HUES6 (cell line): ENCODE results near the gene ARHGAP4.
A peak's percentile ranks its signal among the peaks of the same experiment; 100 is the strongest.

Source experiments
- H3K27ac ChIP-seq: 2 replicates; pipeline ENCODE4 v1.7.0; 2013; ENCODE audit warnings: low read depth, mild to moderate bottlenecking, low read length, inconsistent platforms
- H3K27me3 ChIP-seq: 2 replicates; pipeline ENCODE4 v1.6.1; 2013; ENCODE audit warnings: low read length; ENCODE audit not compliant: control insufficient read depth, insufficient read depth
- H3K36me3 ChIP-seq: 2 replicates; pipeline ENCODE4 v1.6.1; 2013; ENCODE audit warnings: low read length; ENCODE audit not compliant: control insufficient read depth, insufficient read depth
- H3K4me1 ChIP-seq: 2 replicates; pipeline ENCODE4 v1.6.1; 2013; ENCODE audit warnings: low read length; ENCODE audit not compliant: control insufficient read depth, insufficient read depth
- H3K4me3 ChIP-seq: 2 replicates; pipeline ENCODE4 v1.5.1; 2013; ENCODE audit warnings: low read depth, low read length
- H3K9ac ChIP-seq: one replicate; pipeline ENCODE4 v1.6.1; 2013; ENCODE audit warnings: mild to moderate bottlenecking, low read length
- H3K9me3 ChIP-seq: 2 replicates; pipeline ENCODE4 v1.6.1; 2013; ENCODE audit warnings: low read depth, low read length; ENCODE audit not compliant: control insufficient read depth, insufficient read depth

Gene ARHGAP4

GRCh38 chrX:153903238-153903980 lies 22.7 kb downstream of the ARHGAP4 start:
- Histone ChIP-seq H3K9ac (no peak overlapping the region), H3K27me3 (no peaks in the 10 kb centered on the region)

GRCh38 chrX:153902385-153902784 lies 23.7 kb downstream of the ARHGAP4 start:
- no peak overlapping the region for H3K4me3 ChIP-seq
- H3K36me3 ChIP-seq = no peaks in the 10 kb centered on the region
- peaks cover 11% of the 10 kb centered on the region; the same call in 1 of the 2 replicates for H3K9me3 ChIP-seq
- H3K27me3 ChIP-seq = no peaks in the 10 kb centered on the region
- no peak overlapping the region for H3K27ac ChIP-seq
- H3K4me1 ChIP-seq = peaks cover 30% of the 10 kb centered on the region; the same call in 1 of the 2 replicates
- H3K9ac ChIP-seq = no peak overlapping the region

More at GRCh38 chrX:153903238-153903980, 22.7 kb downstream of the ARHGAP4 start:
- peaks cover 30% of the 10 kb centered on the region; the same call in 1 of the 2 replicates for H3K4me1 ChIP-seq
- H3K4me3 ChIP-seq = no peak overlapping the region
- H3K27ac ChIP-seq = no peak overlapping the region
- no peaks in the 10 kb centered on the region for H3K36me3 ChIP-seq
- peaks cover 11% of the 10 kb centered on the region; the same call in 1 of the 2 replicates for H3K9me3 ChIP-seq

GRCh38 chrX:153901753-153902140 lies 24.3 kb downstream of the ARHGAP4 start:
- Histone ChIP-seq H3K9me3 (peaks cover 12% of the 10 kb centered on the region; the same call in 1 of the 2 replicates), H3K4me1 (peaks cover 30% of the 10 kb centered on the region; the same call in 1 of the 2 replicates), H3K36me3 (no peaks in the 10 kb centered on the region), H3K9ac (no peak overlapping the region), H3K27me3 (no peaks in the 10 kb centered on the region; the same call in 1 of the 2 replicates), H3K27ac (no peak overlapping the region), H3K4me3 (no peak overlapping the region)

- Histone ChIP-seq H3K36me3 (no peaks in the 10 kb centered on the region), H3K4me1 (peaks cover 30% of the 10 kb centered on the region; the same call in 1 of the 2 replicates), H3K9me3 (peaks cover 13% of the 10 kb centered on the region; the same call in 1 of the 2 replicates), H3K4me3 (no peak overlapping the region), H3K9ac (no peak overlapping the region), H3K27me3 (no peaks in the 10 kb centered on the region; the same call in 1 of the 2 replicates), H3K27ac (no peak overlapping the region)
These were observed 25.0 kb downstream of the ARHGAP4 start for GRCh38 chrX:153900831-153901752.

GRCh38 chrX:153897899-153898298 lies 28.2 kb downstream of the ARHGAP4 start:
- Histone ChIP-seq H3K4me3 (no peak overlapping the region), H3K9me3 (peaks cover 7% of the 10 kb centered on the region; the same call in 1 of the 2 replicates)

GRCh38 chrX:153889123-153889522 lies 36.9 kb downstream of the ARHGAP4 start:
- H3K9ac ChIP-seq = no peak overlapping the region
- peaks cover 13% of the 10 kb centered on the region; the same call in 1 of the 2 replicates for H3K9me3 ChIP-seq
- no peak overlapping the region for H3K4me3 ChIP-seq
- H3K27me3 ChIP-seq = peaks cover 35% of the 10 kb centered on the region
- no peak overlapping the region for H3K27ac ChIP-seq
- peaks cover 21% of the 10 kb centered on the region; the same call in 1 of the 2 replicates for H3K4me1 ChIP-seq
- no peaks in the 10 kb centered on the region for H3K36me3 ChIP-seq

More at GRCh38 chrX:153897899-153898298, 28.2 kb downstream of the ARHGAP4 start:
- Histone ChIP-seq H3K9ac (no peak overlapping the region), H3K36me3 (no peaks in the 10 kb centered on the region), H3K27ac (no peak overlapping the region), H3K4me1 (peaks cover 19% of the 10 kb centered on the region; the same call in 1 of the 2 replicates), H3K27me3 (no peaks in the 10 kb centered on the region; the same call in 1 of the 2 replicates)

GRCh38 chrX:153888344-153888743 lies 37.7 kb downstream of the ARHGAP4 start:
- Histone ChIP-seq H3K27ac (no peak overlapping the region), H3K36me3 (no peaks in the 10 kb centered on the region), H3K4me3 (no peak overlapping the region), H3K27me3 (peaks cover 42% of the 10 kb centered on the region), H3K9me3 (peaks cover 11% of the 10 kb centered on the region; the same call in 1 of the 2 replicates), H3K4me1 (peaks cover 29% of the 10 kb centered on the region; the same call in 1 of the 2 replicates), H3K9ac (no peak overlapping the region)

GRCh38 chrX:153887385-153887784 lies 38.7 kb downstream of the ARHGAP4 start:
- Histone ChIP-seq H3K36me3 (no peaks in the 10 kb centered on the region), H3K27me3 (peaks cover 42% of the 10 kb centered on the region), H3K9ac (no peak overlapping the region), H3K4me1 (peaks cover 38% of the 10 kb centered on the region; the same call in 1 of the 2 replicates), H3K9me3 (peaks cover 11% of the 10 kb centered on the region; the same call in 1 of the 2 replicates), H3K4me3 (peak overlapping the region; percentile 10; the same call in 1 of the 2 replicates), H3K27ac (no peak overlapping the region)

GRCh38 chrX:153886915-153887314 lies 39.1 kb downstream of the ARHGAP4 start:
- peak overlapping the region; percentile 74 for H3K9ac ChIP-seq

More at GRCh38 chrX:153886915-153887314, 39.1 kb downstream of the ARHGAP4 start:
- peaks cover 42% of the 10 kb centered on the region for H3K27me3 ChIP-seq
- no peaks in the 10 kb centered on the region for H3K36me3 ChIP-seq
- peaks cover 11% of the 10 kb centered on the region; the same call in 1 of the 2 replicates for H3K9me3 ChIP-seq
- peak overlapping the region; percentile 58; the same call in 1 of the 2 replicates for H3K27ac ChIP-seq
- peaks cover 43% of the 10 kb centered on the region; the same call in 1 of the 2 replicates for H3K4me1 ChIP-seq
- H3K4me3 ChIP-seq = peak overlapping the region; percentile 66
